ENCODE data around the gene OLFM4.

The OLFM4 gene

DNA sequence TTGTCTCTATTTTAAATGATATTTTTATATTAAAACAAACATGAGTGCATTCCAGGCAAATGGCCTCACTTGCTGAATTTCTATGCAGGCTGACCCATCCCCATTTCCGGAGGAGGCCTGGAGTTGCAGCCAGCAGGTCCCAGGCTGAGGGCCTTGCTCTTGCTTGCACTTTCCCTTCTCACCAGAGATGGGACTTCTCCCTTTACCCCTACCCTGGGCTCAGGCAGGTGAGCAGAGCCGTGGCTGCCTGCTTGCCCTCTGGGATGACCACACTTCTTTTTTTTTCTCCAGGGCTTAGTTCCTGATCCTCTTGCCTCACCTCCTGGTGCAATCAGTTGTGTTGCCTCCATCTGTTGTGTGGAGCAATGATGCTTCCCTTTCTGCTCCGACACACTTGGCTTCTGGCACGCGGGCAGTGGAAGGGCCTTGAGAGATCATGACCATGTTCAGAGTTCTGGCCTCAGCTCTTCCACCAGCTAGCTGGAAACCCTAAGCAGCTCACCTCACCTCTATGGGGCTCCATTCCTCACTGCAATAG, 11.1 kb upstream of the OLFM4 start:
- Histone ChIP-seq H3K9me3 (ENCODE audit: control insufficient read depth, insufficient read depth, low read length) (no peaks in the 10 kb centered on the region), H3K4me3 (ENCODE audit: low read depth, low read length) (no peak overlapping the region), H3K27me3 (ENCODE audit: control insufficient read depth, insufficient read depth, low read length) (no peaks in the 10 kb centered on the region), H3K9ac (ENCODE audit: low read depth, low read length) (no peak overlapping the region), H3K36me3 (ENCODE audit: control insufficient read depth, insufficient read depth, low read length) (no peaks in the 10 kb centered on the region), H3K4me1 (ENCODE audit: control insufficient read depth, insufficient read depth, low read length) (no peaks in the 10 kb centered on the region)

DNA sequence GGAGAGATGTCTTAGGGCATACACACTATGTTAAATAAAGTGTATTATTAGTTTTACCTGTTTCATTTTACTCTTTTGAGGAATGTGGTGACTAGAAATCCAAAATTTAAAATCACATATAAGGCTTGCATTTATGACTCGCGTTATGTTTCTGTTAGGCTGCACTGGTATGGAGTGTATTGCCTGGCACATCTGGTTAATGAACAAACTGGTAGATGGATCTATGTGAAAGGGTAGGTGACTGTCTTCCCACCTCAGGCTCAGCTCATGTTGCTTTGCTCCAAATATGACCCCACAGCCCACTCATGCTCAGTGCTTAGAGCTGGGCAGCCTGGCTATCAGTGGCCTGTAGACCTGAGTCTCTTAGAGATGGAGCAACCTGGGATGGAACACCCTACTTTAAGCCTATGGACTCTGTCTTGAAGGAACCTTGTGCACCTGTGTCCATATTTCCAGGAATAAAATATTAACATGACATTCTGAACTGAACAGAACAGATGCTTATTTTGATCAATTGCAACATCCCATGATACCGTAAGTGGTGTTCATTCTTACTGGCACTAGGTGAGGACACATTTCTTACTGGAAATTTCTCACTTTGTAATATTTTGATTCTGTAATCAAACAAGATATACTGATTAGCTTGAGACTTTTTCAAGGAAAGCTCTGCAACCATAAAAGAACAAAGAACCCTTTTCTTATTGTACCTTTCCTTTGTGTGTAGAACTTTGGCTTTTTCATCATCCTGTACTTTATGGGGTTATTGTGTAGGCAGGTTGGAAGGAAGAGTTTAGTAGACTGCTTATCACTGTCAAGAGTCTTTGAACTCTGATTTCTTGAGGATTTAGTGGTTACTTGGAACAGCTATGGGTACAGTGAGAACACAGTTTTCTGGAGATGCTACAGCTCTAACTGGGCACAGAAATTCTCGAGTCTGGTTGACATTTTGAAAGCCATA, 9.6 kb upstream of the OLFM4 start:
- H3K9me3 ChIP-seq (ENCODE audit: control insufficient read depth, insufficient read depth, low read length): no peaks in the 10 kb centered on the region
- H3K4me3 ChIP-seq (ENCODE audit: low read depth, low read length): no peak overlapping the region
- H3K27me3 ChIP-seq (ENCODE audit: control insufficient read depth, insufficient read depth, low read length): no peaks in the 10 kb centered on the region
- H3K36me3 ChIP-seq (ENCODE audit: control insufficient read depth, insufficient read depth, low read length): no peaks in the 10 kb centered on the region
- no peak overlapping the region for H3K9ac ChIP-seq (ENCODE audit: low read depth, low read length)
- H3K4me1 ChIP-seq (ENCODE audit: control insufficient read depth, insufficient read depth, low read length): no peaks in the 10 kb centered on the region

DNA sequence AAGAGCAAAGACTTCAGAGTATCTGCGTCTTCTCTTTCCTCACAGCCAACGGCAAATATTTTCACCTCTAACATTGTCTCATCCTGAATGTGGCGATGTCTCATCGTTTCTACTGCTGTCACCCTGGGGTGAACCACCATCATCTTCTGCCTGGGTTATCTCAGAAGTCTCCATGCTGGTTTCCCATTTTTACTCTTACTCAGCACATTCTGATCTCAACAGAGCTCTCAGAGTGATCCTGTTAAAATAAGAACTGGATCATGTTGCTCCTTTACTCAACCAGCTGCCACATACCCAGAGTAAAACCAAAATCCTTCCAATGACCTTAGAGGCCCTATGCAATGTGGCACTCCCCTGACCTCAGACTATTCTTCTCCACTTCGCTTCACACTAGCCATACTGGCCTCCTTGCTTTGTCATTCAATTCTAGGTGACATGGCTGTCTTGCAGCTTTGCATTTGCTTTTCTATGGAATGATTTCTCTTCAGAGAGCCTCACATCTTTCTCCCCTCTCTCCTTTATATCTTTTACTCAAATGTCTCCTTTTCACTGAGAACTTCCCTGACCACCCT, 7.8 kb upstream of the OLFM4 start:
- no peaks in the 10 kb centered on the region for H3K9me3 ChIP-seq (ENCODE audit: control insufficient read depth, insufficient read depth, low read length)
- H3K4me1 ChIP-seq (ENCODE audit: control insufficient read depth, insufficient read depth, low read length): no peaks in the 10 kb centered on the region
- H3K4me3 ChIP-seq (ENCODE audit: low read depth, low read length): no peak overlapping the region
- no peaks in the 10 kb centered on the region for H3K27me3 ChIP-seq (ENCODE audit: control insufficient read depth, insufficient read depth, low read length)
- H3K36me3 ChIP-seq (ENCODE audit: control insufficient read depth, insufficient read depth, low read length): no peaks in the 10 kb centered on the region
- H3K9ac ChIP-seq (ENCODE audit: low read depth, low read length): no peak overlapping the region

DNA sequence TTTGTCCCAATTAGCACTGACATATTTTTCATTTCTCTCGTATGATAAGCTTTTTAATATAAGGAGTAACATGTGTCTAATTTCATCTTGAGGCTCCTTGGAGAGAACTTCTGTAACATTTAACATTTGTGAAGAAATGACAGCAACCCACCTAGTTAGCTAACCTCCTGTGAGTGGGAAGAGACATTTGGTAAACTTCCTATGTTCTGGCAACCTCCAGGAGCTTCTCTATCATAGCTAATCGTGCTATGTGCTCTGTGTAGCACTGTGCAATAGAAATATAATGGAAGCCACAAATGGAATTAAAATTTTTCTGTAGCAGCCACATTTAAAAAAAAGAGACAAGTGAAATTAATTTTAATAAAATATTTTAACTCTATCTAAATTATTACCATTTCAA, 5.4 kb upstream of the OLFM4 start:
- no peaks in the 10 kb centered on the region for H3K4me1 ChIP-seq (ENCODE audit: control insufficient read depth, insufficient read depth, low read length)
- no peak overlapping the region for H3K4me3 ChIP-seq (ENCODE audit: low read depth, low read length)
- no peaks in the 10 kb centered on the region for H3K27me3 ChIP-seq (ENCODE audit: control insufficient read depth, insufficient read depth, low read length)
- H3K9ac ChIP-seq (ENCODE audit: low read depth, low read length): no peak overlapping the region
- no peaks in the 10 kb centered on the region for H3K9me3 ChIP-seq (ENCODE audit: control insufficient read depth, insufficient read depth, low read length)
- H3K36me3 ChIP-seq (ENCODE audit: control insufficient read depth, insufficient read depth, low read length): no peaks in the 10 kb centered on the region

DNA sequence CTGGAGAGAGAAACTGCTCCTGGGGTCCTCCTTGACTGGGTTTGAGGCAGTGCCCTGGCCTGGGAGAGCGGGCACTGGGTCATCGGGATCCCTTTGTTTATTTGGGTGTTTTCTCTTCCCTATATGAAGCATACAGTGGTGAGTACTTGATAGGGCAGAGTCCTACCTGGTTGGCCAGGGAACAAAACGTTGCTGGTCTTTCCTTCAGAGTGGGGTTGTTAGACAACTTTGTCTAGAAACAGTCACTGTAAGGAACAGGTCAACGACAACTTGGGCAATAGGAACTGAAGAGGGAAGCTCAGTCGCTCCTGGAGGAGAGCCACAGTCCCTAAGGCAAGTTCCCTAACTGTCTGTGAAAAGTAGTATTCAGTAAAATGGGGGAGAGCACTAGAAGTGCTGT, 550 bp upstream of the OLFM4 start:
- Histone ChIP-seq H3K4me3 (ENCODE audit: low read depth, low read length) (no peak overlapping the region), H3K9me3 (ENCODE audit: control insufficient read depth, insufficient read depth, low read length) (no peaks in the 10 kb centered on the region), H3K36me3 (ENCODE audit: control insufficient read depth, insufficient read depth, low read length) (no peaks in the 10 kb centered on the region), H3K4me1 (ENCODE audit: control insufficient read depth, insufficient read depth, low read length) (no peaks in the 10 kb centered on the region), H3K27me3 (ENCODE audit: control insufficient read depth, insufficient read depth, low read length) (no peaks in the 10 kb centered on the region), H3K9ac (ENCODE audit: low read depth, low read length) (no peak overlapping the region)

DNA sequence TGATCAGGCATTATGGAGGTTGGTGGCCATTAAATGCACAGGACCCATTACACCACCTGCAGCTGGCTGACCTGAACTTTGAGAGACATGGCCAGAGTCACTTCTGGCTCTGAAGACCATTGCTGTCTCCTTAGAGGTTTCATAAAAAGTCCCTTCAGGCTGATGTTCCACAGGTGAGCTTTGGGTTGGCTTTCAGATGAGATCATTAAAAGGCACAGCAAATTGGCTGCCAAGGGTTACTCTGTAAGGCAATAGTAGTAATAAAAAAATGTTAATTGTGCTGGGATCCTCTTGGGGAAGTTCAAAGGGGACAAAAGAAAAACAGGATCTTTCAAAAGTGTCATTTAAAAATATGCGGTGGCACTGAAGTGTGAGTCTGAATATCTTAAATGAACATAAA, 4.2 kb downstream of the OLFM4 start:
- H3K4me3 ChIP-seq (ENCODE audit: low read depth, low read length): no peak overlapping the region
- H3K4me1 ChIP-seq (ENCODE audit: control insufficient read depth, insufficient read depth, low read length): no peaks in the 10 kb centered on the region
- H3K9me3 ChIP-seq (ENCODE audit: control insufficient read depth, insufficient read depth, low read length): no peaks in the 10 kb centered on the region
- no peaks in the 10 kb centered on the region for H3K27me3 ChIP-seq (ENCODE audit: control insufficient read depth, insufficient read depth, low read length)
- no peak overlapping the region for H3K9ac ChIP-seq (ENCODE audit: low read depth, low read length)
- H3K36me3 ChIP-seq (ENCODE audit: control insufficient read depth, insufficient read depth, low read length): no peaks in the 10 kb centered on the region

DNA sequence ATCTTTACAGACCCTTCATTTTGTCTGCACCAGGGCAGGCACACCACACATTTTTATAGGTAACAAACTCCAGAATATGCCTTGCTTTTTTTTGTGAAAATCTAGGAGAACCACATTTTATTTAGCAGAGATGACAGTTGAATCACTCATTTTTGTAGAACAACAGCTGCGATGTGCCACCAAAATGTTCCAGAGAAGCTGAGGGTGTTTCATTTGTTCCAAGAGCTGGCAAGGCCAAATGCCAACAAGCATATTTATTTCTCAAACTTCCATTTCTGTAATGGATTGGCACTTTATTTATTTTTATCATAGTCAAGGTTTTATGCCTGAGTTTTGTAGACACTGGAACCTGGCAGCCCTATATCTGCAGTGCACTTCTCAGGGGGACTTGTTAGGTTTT, 10.4 kb downstream of the OLFM4 start:
- H3K36me3 ChIP-seq (ENCODE audit: control insufficient read depth, insufficient read depth, low read length): no peaks in the 10 kb centered on the region
- no peaks in the 10 kb centered on the region for H3K4me1 ChIP-seq (ENCODE audit: control insufficient read depth, insufficient read depth, low read length)
- H3K4me3 ChIP-seq (ENCODE audit: low read depth, low read length): no peak overlapping the region
- no peaks in the 10 kb centered on the region for H3K27me3 ChIP-seq (ENCODE audit: control insufficient read depth, insufficient read depth, low read length)
- H3K9me3 ChIP-seq (ENCODE audit: control insufficient read depth, insufficient read depth, low read length): no peaks in the 10 kb centered on the region
- H3K9ac ChIP-seq (ENCODE audit: low read depth, low read length): no peak overlapping the region

DNA sequence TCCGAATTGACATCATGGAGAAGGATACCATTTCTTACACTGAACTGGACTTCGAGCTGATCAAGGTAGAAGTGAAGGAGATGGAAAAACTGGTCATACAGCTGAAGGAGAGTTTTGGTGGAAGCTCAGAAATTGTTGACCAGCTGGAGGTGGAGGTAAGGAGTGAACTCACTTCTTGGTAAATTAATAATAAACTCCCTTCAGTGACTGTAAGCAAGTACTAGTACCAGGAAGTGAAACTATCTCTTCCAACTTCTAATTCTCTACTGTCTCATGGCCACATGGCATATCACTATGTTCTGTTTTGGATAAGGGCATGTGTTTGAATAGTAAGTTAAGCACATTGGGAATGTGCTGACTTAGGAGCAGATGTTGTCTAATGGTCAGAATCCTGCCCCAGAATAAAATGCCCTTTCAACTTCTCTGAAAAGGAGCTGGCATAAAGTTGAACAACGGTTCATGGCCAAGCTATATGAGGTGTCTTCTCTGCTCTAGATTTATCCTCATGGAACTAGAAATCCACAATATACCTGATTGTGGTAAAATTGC, 13.4 kb downstream of the OLFM4 start:
- no peaks in the 10 kb centered on the region for H3K4me1 ChIP-seq (ENCODE audit: control insufficient read depth, insufficient read depth, low read length)
- H3K9ac ChIP-seq (ENCODE audit: low read depth, low read length): no peak overlapping the region
- no peak overlapping the region for H3K4me3 ChIP-seq (ENCODE audit: low read depth, low read length)
- no peaks in the 10 kb centered on the region for H3K9me3 ChIP-seq (ENCODE audit: control insufficient read depth, insufficient read depth, low read length)
- H3K36me3 ChIP-seq (ENCODE audit: control insufficient read depth, insufficient read depth, low read length): no peaks in the 10 kb centered on the region
- H3K27me3 ChIP-seq (ENCODE audit: control insufficient read depth, insufficient read depth, low read length): no peaks in the 10 kb centered on the region

DNA sequence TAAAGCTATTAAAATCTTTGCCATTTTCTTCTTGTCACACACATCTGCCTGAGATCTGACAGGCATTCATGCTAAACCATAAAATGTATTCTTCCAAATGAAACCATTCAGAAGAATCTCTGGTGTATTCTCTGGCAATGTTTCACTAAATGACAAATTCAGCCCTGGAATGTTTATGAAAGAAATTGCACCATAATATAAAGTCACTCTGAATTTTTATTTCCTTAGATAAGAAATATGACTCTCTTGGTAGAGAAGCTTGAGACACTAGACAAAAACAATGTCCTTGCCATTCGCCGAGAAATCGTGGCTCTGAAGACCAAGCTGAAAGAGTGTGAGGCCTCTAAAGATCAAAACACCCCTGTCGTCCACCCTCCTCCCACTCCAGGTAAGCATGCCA, 14.3 kb downstream of the OLFM4 start:
- no peaks in the 10 kb centered on the region for H3K9me3 ChIP-seq (ENCODE audit: control insufficient read depth, insufficient read depth, low read length)
- no peak overlapping the region for H3K9ac ChIP-seq (ENCODE audit: low read depth, low read length)
- H3K27me3 ChIP-seq (ENCODE audit: control insufficient read depth, insufficient read depth, low read length): no peaks in the 10 kb centered on the region
- H3K36me3 ChIP-seq (ENCODE audit: control insufficient read depth, insufficient read depth, low read length): no peaks in the 10 kb centered on the region
- H3K4me1 ChIP-seq (ENCODE audit: control insufficient read depth, insufficient read depth, low read length): no peaks in the 10 kb centered on the region
- H3K4me3 ChIP-seq (ENCODE audit: low read depth, low read length): no peak overlapping the region

DNA sequence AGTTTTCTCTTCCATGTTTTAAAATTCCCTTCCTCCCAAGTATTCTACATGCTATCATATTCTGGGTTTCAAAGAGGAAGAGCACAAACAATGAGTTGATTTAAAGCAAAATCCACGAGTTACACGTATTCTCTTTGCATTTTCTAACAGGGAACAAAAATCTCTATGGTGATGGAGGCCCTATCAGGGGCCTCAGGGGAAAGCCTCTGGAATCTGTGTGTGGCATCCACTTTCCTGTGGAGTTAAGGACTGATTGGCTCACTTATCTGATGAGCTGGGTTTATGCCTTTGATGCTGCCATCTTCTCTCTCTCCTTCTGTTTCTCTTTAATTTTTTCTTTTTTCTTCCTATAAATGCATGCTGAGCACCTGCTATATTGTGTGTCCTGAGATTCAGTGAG, 14.8 kb downstream of the OLFM4 start:
- Histone ChIP-seq H3K4me1 (ENCODE audit: control insufficient read depth, insufficient read depth, low read length) (no peaks in the 10 kb centered on the region), H3K27me3 (ENCODE audit: control insufficient read depth, insufficient read depth, low read length) (no peaks in the 10 kb centered on the region), H3K4me3 (ENCODE audit: low read depth, low read length) (no peak overlapping the region), H3K36me3 (ENCODE audit: control insufficient read depth, insufficient read depth, low read length) (no peaks in the 10 kb centered on the region), H3K9ac (ENCODE audit: low read depth, low read length) (no peak overlapping the region), H3K9me3 (ENCODE audit: control insufficient read depth, insufficient read depth, low read length) (no peaks in the 10 kb centered on the region)

DNA sequence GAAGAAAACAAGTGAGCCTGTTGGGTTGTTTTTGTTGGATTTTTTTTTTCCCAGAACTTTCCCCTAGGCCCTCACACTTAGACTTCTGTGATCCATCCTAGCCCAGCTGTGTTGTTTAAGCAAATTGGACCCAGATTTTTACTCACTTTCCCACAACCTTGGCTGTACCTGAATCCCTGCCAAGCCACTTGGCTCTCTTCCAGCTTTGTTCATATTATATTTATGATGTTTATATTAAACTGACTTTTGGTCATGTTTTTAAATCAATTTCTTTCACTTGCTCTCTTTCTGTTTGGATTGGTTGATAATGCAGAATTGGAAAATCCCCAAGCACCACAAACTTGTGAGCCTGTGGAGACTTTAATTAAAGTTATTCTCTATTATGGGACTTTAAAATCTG, 16.6 kb downstream of the OLFM4 start:
- H3K9me3 ChIP-seq (ENCODE audit: control insufficient read depth, insufficient read depth, low read length): no peaks in the 10 kb centered on the region
- H3K36me3 ChIP-seq (ENCODE audit: control insufficient read depth, insufficient read depth, low read length): no peaks in the 10 kb centered on the region
- H3K27me3 ChIP-seq (ENCODE audit: control insufficient read depth, insufficient read depth, low read length): no peaks in the 10 kb centered on the region
- H3K4me1 ChIP-seq (ENCODE audit: control insufficient read depth, insufficient read depth, low read length): no peaks in the 10 kb centered on the region
- no peak overlapping the region for H3K4me3 ChIP-seq (ENCODE audit: low read depth, low read length)
- no peak overlapping the region for H3K9ac ChIP-seq (ENCODE audit: low read depth, low read length)

DNA sequence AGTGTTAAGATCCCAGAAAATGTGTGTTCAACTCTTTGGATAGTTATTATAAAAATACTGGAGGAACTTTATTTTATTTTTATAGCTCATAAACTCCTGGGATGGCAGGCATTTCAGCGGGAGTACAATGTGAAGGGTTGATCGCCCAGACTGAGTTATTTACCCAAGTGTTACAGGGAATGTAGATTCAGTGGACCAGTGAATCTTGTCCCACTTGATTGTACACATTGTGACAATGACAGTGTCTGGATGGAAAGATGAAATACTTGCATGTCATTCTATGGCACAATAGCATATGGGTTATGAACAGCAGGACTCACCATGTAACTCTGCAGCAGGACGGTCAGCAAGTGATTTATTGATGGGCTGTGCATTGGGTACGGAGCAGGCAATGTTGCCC, 20.3 kb downstream of the OLFM4 start:
- Histone ChIP-seq H3K27me3 (ENCODE audit: control insufficient read depth, insufficient read depth, low read length) (no peaks in the 10 kb centered on the region), H3K9me3 (ENCODE audit: control insufficient read depth, insufficient read depth, low read length) (no peaks in the 10 kb centered on the region), H3K9ac (ENCODE audit: low read depth, low read length) (no peak overlapping the region), H3K4me1 (ENCODE audit: control insufficient read depth, insufficient read depth, low read length) (no peaks in the 10 kb centered on the region), H3K36me3 (ENCODE audit: control insufficient read depth, insufficient read depth, low read length) (no peaks in the 10 kb centered on the region), H3K4me3 (ENCODE audit: low read depth, low read length) (no peak overlapping the region)
